HG02973 (cell line): ENCODE results near the gene SYT1.

Experiments
- ATAC-seq: cut with Tn5 transposase; IDR thresholded peaks from one replicate; pipeline ENCODE4 v1.9.1; 2021; ENCODE audit warnings: moderate library complexity; ENCODE audit not compliant: unreplicated experiment

Gene SYT1

DNA sequence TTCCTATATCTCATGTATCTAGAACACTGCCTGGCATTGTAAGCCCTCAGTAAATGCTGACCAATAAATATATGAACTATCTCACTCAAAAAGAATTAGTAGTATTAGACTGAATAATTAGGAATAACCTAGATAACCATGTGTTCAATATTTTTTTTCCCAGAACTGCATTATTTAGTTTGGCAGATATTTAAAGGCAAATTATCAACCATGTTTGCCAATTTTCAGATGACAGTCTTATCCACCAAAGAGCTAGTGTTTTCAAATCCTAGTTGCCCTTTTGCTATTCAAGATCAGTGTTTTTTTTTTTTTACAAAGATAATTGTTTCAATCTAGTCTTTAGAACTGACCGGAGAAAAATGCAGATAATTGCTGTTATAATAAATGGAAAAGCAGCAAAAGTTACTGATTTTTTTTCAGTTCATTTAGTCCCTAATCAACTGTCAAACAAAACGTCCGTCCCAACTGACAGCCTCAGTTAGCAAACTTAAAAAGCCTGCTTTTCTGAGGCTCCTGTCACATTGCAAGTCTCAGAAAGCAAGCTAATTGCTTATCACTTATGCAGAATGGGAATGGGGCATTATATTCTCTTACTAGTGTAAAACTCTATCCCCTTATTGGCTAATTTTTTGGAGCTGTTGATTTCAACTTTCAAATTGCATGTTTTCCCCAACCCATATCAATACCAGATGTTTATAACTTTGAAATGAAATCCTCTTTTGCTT is 623.0 kb downstream of the SYT1 start:
- ATAC-seq = no peak
